ENCODE results near the gene LSMEM2. TPM values are rescaled to one million over a fixed set of nuclear protein-coding genes. Genes with fewer than 3 reads are reported as not detected.
"Not testable (repeated sequence)": the region's sequence is repeated elsewhere in the genome, so short reads cannot be mapped to it uniquely, and the experiment has no call there.

Gene LSMEM2
- 0.47 and 2.7 TPM in 2 replicates for total RNA-seq
- 1.2 TPM for polyA plus RNA-seq (2012)

GRCh38 chr3:50278880-50279224 is at the start of gene LSMEM2:
TSS of gene LSMEM2 (plus strand) at chr3:50279087. CDS start at chr3:50279114, 27 bp downstream.
- peak; percentile 83 for DNase-seq (ENCODE audit: low read depth)

GRCh38 chr3:50229490-50229889 is 49.4 kb upstream of the LSMEM2 start:
- DNase-seq (ENCODE audit: low read depth), result no peak

- no peak for DNase-seq (ENCODE audit: low read depth)
Observed at GRCh38 chr3:50230104-50230793, 48.6 kb upstream of the LSMEM2 start.

- no peak for DNase-seq (ENCODE audit: low read depth)
Observed at GRCh38 chr3:50230794-50231125, 48.1 kb upstream of the LSMEM2 start.

- DNase-seq (ENCODE audit: low read depth), result no peak
Observed at GRCh38 chr3:50231581-50231980, 47.3 kb upstream of the LSMEM2 start.

- no peak for DNase-seq (ENCODE audit: low read depth)
Observed at GRCh38 chr3:50232303-50232702, 46.6 kb upstream of the LSMEM2 start.

- no peak for DNase-seq (ENCODE audit: low read depth)
Observed at GRCh38 chr3:50233176-50233575, 45.7 kb upstream of the LSMEM2 start.

- DNase-seq (ENCODE audit: low read depth), result peak; percentile 99
Observed at GRCh38 chr3:50235716-50236483, 43.0 kb upstream of the LSMEM2 start, which contains the start of gene GNAI2. TSS of gene GNAI2 (plus strand) at chr3:50236204. CDS start at chr3:50236336, 132 bp downstream.

GRCh38 chr3:50236484-50237132 is 42.3 kb upstream of the LSMEM2 start:
- no peak for DNase-seq (ENCODE audit: low read depth)

- DNase-seq (ENCODE audit: low read depth), result peak; percentile 48
Observed at GRCh38 chr3:50237133-50237651, 41.7 kb upstream of the LSMEM2 start.

- DNase-seq (ENCODE audit: low read depth), result peak; percentile 78
Observed at GRCh38 chr3:50237754-50238548, 40.9 kb upstream of the LSMEM2 start.

- DNase-seq (ENCODE audit: low read depth), result peak; percentile 70
Observed at GRCh38 chr3:50238549-50239026, 40.3 kb upstream of the LSMEM2 start.

GRCh38 chr3:50239649-50240048 is 39.2 kb upstream of the LSMEM2 start:
- no peak for DNase-seq (ENCODE audit: low read depth)

GRCh38 chr3:50241163-50241562 is 37.7 kb upstream of the LSMEM2 start:
- no peak for DNase-seq (ENCODE audit: low read depth)

GRCh38 chr3:50241713-50242380 is 37.0 kb upstream of the LSMEM2 start:
- DNase-seq (ENCODE audit: low read depth), result no peak

GRCh38 chr3:50242381-50242770 is 36.5 kb upstream of the LSMEM2 start:
- DNase-seq (ENCODE audit: low read depth), result no peak

GRCh38 chr3:50242851-50243542 is 35.9 kb upstream of the LSMEM2 start:
- DNase-seq (ENCODE audit: low read depth), result no peak

GRCh38 chr3:50243543-50243895 is 35.4 kb upstream of the LSMEM2 start:
- no peak for DNase-seq (ENCODE audit: low read depth)

GRCh38 chr3:50244813-50245212 is 34.1 kb upstream of the LSMEM2 start:
- not testable (repeated sequence) for DNase-seq (ENCODE audit: low read depth)

GRCh38 chr3:50245251-50245745 is 33.6 kb upstream of the LSMEM2 start:
- DNase-seq (ENCODE audit: low read depth), result peak; percentile 46
